Activated CD8-positive, alpha-beta T cell treated with anti-CD3 and anti-CD28 coated beads for 36 hours (primary cell): ENCODE measurements around the gene AUH. TPM values are rescaled to one million over a fixed set of nuclear protein-coding genes. Genes with fewer than 3 reads are reported as not detected.

ENCODE experiments used
- ATAC-seq: fragments of 200-7000 bp; cut with Tn5 transposase; one replicate; pipeline ENCODE4 v1.10.0; 2021; ENCODE audit warnings: mild to moderate bottlenecking, moderate library complexity
- CTCF ChIA-PET: fragments of 350-600 bp; sonication (Branson Sonifier 250); formaldehyde crosslinking; loops from one replicate; lab custom pipeline; 2021; ENCODE audit warnings: antibody characterized with exemption; lab: Charles Lee
- POLR2A ChIA-PET: fragments of 350-600 bp; sonication (Branson Sonifier 250); formaldehyde crosslinking; loops from one replicate; lab custom pipeline; 2021; ENCODE audit warnings: antibody characterized with exemption; lab: Charles Lee
- DNase-seq: peaks from one replicate; pipeline ENCODE4 v3.0.0-alpha.2; 2020
- H3K27ac Mint-ChIP-seq: one replicate; pipeline ENCODE4 v1.8.0; 2021; ENCODE audit warnings: mild to moderate bottlenecking, mixed read lengths
- H3K27me3 Mint-ChIP-seq: one replicate; pipeline ENCODE4 v1.8.0; 2021; ENCODE audit warnings: mixed read lengths
- H3K36me3 Mint-ChIP-seq: one replicate; pipeline ENCODE4 v1.8.0; 2021; ENCODE audit warnings: low read depth, mixed read lengths
- H3K4me1 Mint-ChIP-seq: one replicate; pipeline ENCODE4 v1.8.0; 2021; ENCODE audit warnings: low read depth, mixed read lengths
- H3K4me3 Mint-ChIP-seq: one replicate; pipeline ENCODE4 v1.8.0; 2021; ENCODE audit warnings: mild to moderate bottlenecking, moderate library complexity, mixed read lengths
- H3K9me3 Mint-ChIP-seq: one replicate; pipeline ENCODE4 v1.8.0; 2021; ENCODE audit warnings: mixed read lengths
- intact Hi-C: fragments of 100-400 bp; cut with micrococcal nuclease; formaldehyde crosslinking; loops from one replicate; pipeline ENCODE4 v1.10.0; 2022
- total RNA-seq, 2 experiments: library from RNA; stranded (reverse); gene quantifications; one replicate each; pipeline ENCODE4 v1.2.3, GENCODE V29; 2021
- TF ChIP-seq, protein P1 (sequence below): fragments of 200-600 bp; IDR thresholded peaks from one replicate; pipeline ENCODE4 v1.8.0; 2022; ENCODE audit warnings: antibody characterized with exemption, mild to moderate bottlenecking

The AUH gene
- total RNA-seq, 2 experiments from 2014 or later: 30.8 to 31.1 TPM

DNA sequence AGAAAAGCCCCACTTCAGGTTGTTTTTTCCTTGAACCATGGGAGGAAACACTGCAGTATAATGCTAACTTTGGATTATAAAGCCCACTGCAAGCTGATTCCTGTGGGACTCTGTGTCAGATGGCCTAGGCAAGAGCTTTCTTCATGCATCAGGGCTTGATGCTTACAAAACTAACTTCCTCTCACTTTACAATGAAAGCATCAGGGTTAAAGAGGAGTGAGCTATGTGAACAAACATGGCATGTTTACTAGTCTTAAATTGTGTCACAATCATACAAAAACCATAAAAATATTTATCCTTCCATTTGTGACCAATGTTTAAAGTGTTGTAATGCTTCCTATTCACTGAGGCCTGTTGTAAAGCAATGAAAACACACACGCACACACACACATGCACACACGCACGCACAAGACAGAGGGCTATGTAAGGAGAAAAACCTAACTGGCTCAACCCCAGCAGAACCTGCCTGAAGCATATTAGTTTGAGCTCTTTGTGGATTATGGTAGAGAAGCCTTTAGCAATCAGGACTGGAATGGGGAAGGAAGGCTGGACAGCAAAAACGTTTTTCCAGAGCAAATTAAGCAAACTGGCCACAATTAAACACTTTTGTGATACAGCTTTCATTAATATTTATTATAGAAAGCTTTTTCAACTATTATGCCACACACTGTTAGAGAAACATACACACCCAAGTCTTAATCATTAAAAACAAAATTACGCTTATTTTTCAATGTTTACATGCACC lies 122.2 kb downstream of the AUH start:
- intact Hi-C loops: no loop called here
- Mint-ChIP-seq H3K9me3 (no peaks in the 10 kb centered on the region), H3K4me3 (no peak overlapping the region), H3K36me3 (peaks cover 15% of the 10 kb centered on the region), H3K27ac (no peak overlapping the region), H3K4me1 (peaks cover 5% of the 10 kb centered on the region), H3K27me3 (no peaks in the 10 kb centered on the region)
- POLR2A ChIA-PET: no interaction called here
- CTCF ChIA-PET: no interaction called here
- DNase-seq: no peak
- TF ChIP-seq, protein P1, sequence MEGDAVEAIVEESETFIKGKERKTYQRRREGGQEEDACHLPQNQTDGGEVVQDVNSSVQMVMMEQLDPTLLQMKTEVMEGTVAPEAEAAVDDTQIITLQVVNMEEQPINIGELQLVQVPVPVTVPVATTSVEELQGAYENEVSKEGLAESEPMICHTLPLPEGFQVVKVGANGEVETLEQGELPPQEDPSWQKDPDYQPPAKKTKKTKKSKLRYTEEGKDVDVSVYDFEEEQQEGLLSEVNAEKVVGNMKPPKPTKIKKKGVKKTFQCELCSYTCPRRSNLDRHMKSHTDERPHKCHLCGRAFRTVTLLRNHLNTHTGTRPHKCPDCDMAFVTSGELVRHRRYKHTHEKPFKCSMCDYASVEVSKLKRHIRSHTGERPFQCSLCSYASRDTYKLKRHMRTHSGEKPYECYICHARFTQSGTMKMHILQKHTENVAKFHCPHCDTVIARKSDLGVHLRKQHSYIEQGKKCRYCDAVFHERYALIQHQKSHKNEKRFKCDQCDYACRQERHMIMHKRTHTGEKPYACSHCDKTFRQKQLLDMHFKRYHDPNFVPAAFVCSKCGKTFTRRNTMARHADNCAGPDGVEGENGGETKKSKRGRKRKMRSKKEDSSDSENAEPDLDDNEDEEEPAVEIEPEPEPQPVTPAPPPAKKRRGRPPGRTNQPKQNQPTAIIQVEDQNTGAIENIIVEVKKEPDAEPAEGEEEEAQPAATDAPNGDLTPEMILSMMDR: no peak
- ATAC-seq: no peak

DNA sequence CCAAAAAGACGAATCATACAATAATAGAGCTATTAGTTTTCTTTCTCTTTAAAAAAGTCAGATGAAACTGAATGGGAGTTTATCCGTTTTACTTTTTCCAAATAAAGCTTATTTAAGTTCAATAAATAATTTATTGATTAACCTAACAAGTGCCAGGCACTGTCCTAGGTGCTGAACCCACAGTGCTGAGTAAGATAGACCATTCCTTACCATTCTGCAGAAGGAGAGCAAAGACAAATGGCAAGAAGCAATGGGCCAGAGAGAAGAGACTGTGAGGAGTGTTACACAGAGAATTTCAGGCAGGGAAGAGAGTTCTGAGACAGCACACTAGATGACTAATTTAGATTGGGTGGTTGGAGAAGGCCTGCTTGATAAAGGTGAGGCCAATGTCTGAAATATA lies 127.2 kb downstream of the AUH start:
- ATAC-seq (no peak), DNase-seq (peak; percentile 39)
- Mint-ChIP-seq H3K9me3 (no peaks in the 10 kb centered on the region), H3K27ac (no peak overlapping the region), H3K4me3 (no peak overlapping the region), H3K27me3 (no peaks in the 10 kb centered on the region), H3K36me3 (peaks cover 7% of the 10 kb centered on the region), H3K4me1 (no peaks in the 10 kb centered on the region)
- ChIA-PET POLR2A (interaction anchor here (0.9 to 1.4 kb wide), 2 partner anchors 16 to 28 kb away, joined by 3 read pairs; no protein-coding TSS in a partner anchor), CTCF (no interaction called here)
- intact Hi-C loops: no loop called here
- TF ChIP-seq, protein P1: no peak

DNA sequence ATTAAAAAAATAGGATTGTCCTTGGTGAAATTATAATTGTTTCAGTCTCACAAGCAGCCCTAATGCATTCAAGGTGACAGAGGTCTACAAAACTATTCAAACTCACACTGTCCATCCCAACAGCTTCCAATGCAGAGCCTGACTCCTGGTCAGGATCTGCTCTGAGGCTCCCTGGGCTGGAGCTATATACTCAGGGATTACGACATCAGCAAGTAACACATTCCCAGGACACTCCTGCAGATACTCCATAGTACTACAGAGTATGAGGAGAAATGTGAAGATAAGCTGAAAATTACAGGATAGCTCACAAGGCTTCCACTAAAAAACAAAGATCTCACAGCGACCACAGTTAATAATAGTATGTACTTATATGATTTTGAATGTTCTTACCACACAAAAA lies 130.1 kb downstream of the AUH start:
- H3K36me3 Mint-ChIP-seq: peaks cover 7% of the 10 kb centered on the region
- H3K4me1 Mint-ChIP-seq: no peaks in the 10 kb centered on the region
- H3K9me3 Mint-ChIP-seq: no peaks in the 10 kb centered on the region
- POLR2A ChIA-PET: no interaction called here
- no peak for ATAC-seq
- intact Hi-C loops: no loop called here
- no peak overlapping the region for H3K4me3 Mint-ChIP-seq
- no peak overlapping the region for H3K27ac Mint-ChIP-seq
- DNase-seq: no peak
- TF ChIP-seq, protein P1: no peak
- CTCF ChIA-PET: no interaction called here
- no peaks in the 10 kb centered on the region for H3K27me3 Mint-ChIP-seq

DNA sequence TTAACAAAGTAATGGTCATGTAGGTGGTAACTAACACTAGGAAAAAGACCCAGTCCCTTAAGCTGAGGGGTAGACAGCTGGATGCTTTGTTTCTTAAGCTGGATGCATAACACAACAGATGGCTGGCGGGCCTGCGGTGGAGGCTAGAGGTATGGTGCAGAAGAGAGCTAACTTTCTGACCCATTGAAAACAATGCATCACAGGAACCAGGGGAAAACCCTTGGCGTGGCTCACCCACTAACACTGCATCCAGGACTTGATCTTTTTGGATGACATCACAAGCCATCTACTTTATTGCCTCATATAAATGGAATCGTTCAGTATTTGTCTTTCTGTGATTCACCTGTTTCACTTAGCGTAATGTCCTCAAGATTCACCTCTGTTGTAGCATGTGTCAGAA lies 138.7 kb downstream of the AUH start:
- Mint-ChIP-seq H3K4me3 (no peak overlapping the region), H3K4me1 (peaks cover 22% of the 10 kb centered on the region), H3K27ac (no peak overlapping the region), H3K27me3 (no peaks in the 10 kb centered on the region), H3K36me3 (peaks cover 28% of the 10 kb centered on the region), H3K9me3 (no peaks in the 10 kb centered on the region)
- POLR2A ChIA-PET: no interaction called here
- CTCF ChIA-PET: interaction anchor here (1.6 kb wide), 1 partner anchor 186 kb away, joined by 5 read pairs; no protein-coding TSS in a partner anchor
- peak; percentile 48 for DNase-seq
- ATAC-seq: peak; percentile 67
- TF ChIP-seq, protein P1: no peak
- intact Hi-C loops: no loop called here

DNA sequence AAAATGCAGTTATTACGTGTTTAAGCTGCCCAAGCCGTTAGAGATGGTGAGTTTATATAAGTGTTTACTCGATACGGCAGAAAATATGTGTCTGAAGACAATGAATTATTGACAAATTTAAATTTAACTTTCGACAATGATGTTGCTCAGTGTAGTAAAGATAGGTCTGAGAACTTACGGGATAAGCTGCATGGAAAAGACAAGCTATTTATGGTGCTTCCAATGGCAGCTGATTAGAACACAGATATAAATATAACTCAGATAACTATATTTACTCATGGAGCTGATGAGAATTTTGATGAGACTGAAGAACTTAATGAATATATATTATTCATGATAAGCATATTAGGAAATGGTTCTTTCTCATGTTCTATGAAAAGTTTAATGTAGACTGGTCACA lies 139.3 kb downstream of the AUH start:
- no peak for ATAC-seq
- TF ChIP-seq, protein P1: no peak
- peaks cover 28% of the 10 kb centered on the region for H3K36me3 Mint-ChIP-seq
- intact Hi-C loops: no loop called here
- DNase-seq: no peak
- H3K4me3 Mint-ChIP-seq: no peak overlapping the region
- CTCF ChIA-PET: interaction anchor here (1.6 kb wide), 1 partner anchor 185 kb away, joined by 5 read pairs; no protein-coding TSS in a partner anchor
- no peak overlapping the region for H3K27ac Mint-ChIP-seq
- no peaks in the 10 kb centered on the region for H3K9me3 Mint-ChIP-seq
- H3K27me3 Mint-ChIP-seq: no peaks in the 10 kb centered on the region
- POLR2A ChIA-PET: no interaction called here
- peaks cover 22% of the 10 kb centered on the region for H3K4me1 Mint-ChIP-seq
